Caco-2 (cell line): ENCODE data around the gene TTC7B. TPM values are rescaled to one million over a fixed set of nuclear protein-coding genes. Genes with fewer than 3 reads are reported as not detected.

ENCODE experiments used
- BruUV-seq: library from RNA; stranded (reverse); fragments of 400-500 nt; replicated peaks from 2 replicates; lab custom pipeline; 2021; lab: Mats Ljungman, UMichigan
- CTCF ChIA-PET: fragments of 300-600 bp; sonication (Branson Sonifier 250); formaldehyde crosslinking; loops from one replicate; lab custom pipeline; 2022; ENCODE audit warnings: antibody characterized with exemption; lab: Charles Lee
- POLR2A ChIA-PET: fragments of 300-600 bp; sonication (Branson Sonifier 250); formaldehyde crosslinking; loops from one replicate; lab custom pipeline; 2022; ENCODE audit warnings: antibody characterized with exemption; lab: Charles Lee
- DNase-seq, 2 experiments: peaks; one replicate each; pipeline versions ENCODE4 v3.0.0 to v3.0.0-alpha.2; 2020 to 2022
- H3K27me3 ChIP-seq: replicated peaks from 2 replicates; pipeline ENCODE4 v1.6.0; 2011; ENCODE audit warnings: low read length; ENCODE audit not compliant: control insufficient read depth, insufficient read depth
- H3K36me3 ChIP-seq: 2 replicates; pipeline ENCODE4 v1.5.1; 2011; ENCODE audit warnings: low read length; ENCODE audit not compliant: control insufficient read depth, insufficient read depth
- H3K4me1 ChIP-seq: fragments of 250-450 bp; sonication (Bioruptor Pico); 2 replicates; pipeline ENCODE4 v1.5.1; 2020; ENCODE audit warnings: mild to moderate bottlenecking
- H3K4me3 ChIP-seq: 2 replicates; pipeline ENCODE4 v1.5.1; 2011; ENCODE audit warnings: low read depth, mild to moderate bottlenecking, control low read depth, low read length
- H3K9me3 ChIP-seq: fragments of 250-450 bp; sonication (Bioruptor Pico); 2 replicates; pipeline ENCODE4 v1.5.1; 2020; ENCODE audit warnings: mild to moderate bottlenecking, moderate library complexity
- H3K27ac Mint-ChIP-seq: one replicate; pipeline ENCODE4 v1.8.0; 2022; ENCODE audit warnings: mixed read lengths; ENCODE audit not compliant: unreplicated experiment
- H3K27me3 Mint-ChIP-seq: one replicate; pipeline ENCODE4 v1.8.0; 2022; ENCODE audit warnings: mixed read lengths; ENCODE audit not compliant: insufficient read depth, unreplicated experiment
- H3K36me3 Mint-ChIP-seq: one replicate; pipeline ENCODE4 v1.8.0; 2022; ENCODE audit warnings: mild to moderate bottlenecking, mixed read lengths; ENCODE audit not compliant: insufficient read depth, unreplicated experiment
- H3K4me1 Mint-ChIP-seq: one replicate; pipeline ENCODE4 v1.8.0; 2022; ENCODE audit warnings: low read depth, mixed read lengths; ENCODE audit not compliant: unreplicated experiment
- H3K4me3 Mint-ChIP-seq: one replicate; pipeline ENCODE4 v1.8.0; 2022; ENCODE audit warnings: mild to moderate bottlenecking, moderate library complexity, mixed read lengths; ENCODE audit not compliant: unreplicated experiment
- H3K9me3 Mint-ChIP-seq: one replicate; pipeline ENCODE4 v1.8.0; 2022; ENCODE audit warnings: mixed read lengths; ENCODE audit not compliant: unreplicated experiment
- intact Hi-C: fragments of 100-400 bp; cut with micrococcal nuclease; formaldehyde crosslinking; loops from one replicate; pipeline ENCODE4 v1.10.0; 2022; ENCODE audit not compliant: unreplicated experiment
- total RNA-seq: library from RNA; stranded (reverse); gene quantifications from 2 replicates; pipeline ENCODE4 v1.2.3, GENCODE V29; 2022
- TF ChIP-seq, protein P1 (sequence below), 2 experiments: fragments of 200-600 bp in 1 of 2; IDR thresholded peaks; 1 replicate in 1 of 2; 2 replicates in 1 of 2; pipeline versions ENCODE4 v1.5.1 to v1.8.0; 2011 to 2022; ENCODE audit warnings: antibody characterized with exemption in 1 of 2, control low read depth in 1 of 2, inconsistent platforms in 1 of 2, low read depth in 1 of 2, low read length in 1 of 2, mild to moderate bottlenecking in 1 of 2, moderate library complexity in 1 of 2; ENCODE audit not compliant: insufficient read depth in 1 of 2, severe bottlenecking in 1 of 2, unreplicated experiment in 1 of 2

Gene TTC7B
- total RNA-seq, 1 experiment from 2014 or later = 28.5 TPM

DNA sequence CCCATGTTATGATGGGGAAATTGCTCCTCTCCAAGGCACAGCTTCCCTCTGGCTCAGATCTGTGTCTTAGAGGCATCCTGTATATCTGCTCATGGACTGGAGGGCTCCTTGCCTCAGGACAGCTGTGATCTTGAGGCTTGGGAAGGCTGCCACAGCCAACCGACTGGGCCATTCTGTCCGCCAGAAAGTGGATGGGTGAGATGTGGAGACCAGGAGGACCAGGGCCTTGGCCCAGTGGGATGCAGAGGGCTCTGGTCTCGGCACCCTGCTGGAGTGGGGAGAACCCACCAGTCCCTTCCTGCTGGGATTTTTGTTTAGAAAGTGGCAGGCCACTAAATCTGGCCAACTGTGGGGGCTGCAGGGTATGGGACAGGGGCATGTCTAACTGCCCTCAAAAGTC is 270.8 kb downstream of the TTC7B start:
- no TSS peak for BruUV-seq
- TF ChIP-seq, protein P1, sequence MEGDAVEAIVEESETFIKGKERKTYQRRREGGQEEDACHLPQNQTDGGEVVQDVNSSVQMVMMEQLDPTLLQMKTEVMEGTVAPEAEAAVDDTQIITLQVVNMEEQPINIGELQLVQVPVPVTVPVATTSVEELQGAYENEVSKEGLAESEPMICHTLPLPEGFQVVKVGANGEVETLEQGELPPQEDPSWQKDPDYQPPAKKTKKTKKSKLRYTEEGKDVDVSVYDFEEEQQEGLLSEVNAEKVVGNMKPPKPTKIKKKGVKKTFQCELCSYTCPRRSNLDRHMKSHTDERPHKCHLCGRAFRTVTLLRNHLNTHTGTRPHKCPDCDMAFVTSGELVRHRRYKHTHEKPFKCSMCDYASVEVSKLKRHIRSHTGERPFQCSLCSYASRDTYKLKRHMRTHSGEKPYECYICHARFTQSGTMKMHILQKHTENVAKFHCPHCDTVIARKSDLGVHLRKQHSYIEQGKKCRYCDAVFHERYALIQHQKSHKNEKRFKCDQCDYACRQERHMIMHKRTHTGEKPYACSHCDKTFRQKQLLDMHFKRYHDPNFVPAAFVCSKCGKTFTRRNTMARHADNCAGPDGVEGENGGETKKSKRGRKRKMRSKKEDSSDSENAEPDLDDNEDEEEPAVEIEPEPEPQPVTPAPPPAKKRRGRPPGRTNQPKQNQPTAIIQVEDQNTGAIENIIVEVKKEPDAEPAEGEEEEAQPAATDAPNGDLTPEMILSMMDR (IDR thresholded peaks at IDR 0.05; ENCODE audit: insufficient read depth in 1 of 2, low read depth in 1 of 2, low read length in 1 of 2, severe bottlenecking in 1 of 2, unreplicated experiment in 1 of 2) = no peak
- Mint-ChIP-seq H3K4me1 (peaks cover 5% of the 10 kb centered on the region), H3K27me3 (no peaks in the 10 kb centered on the region), H3K9me3 (no peaks in the 10 kb centered on the region), H3K4me3 (no peak overlapping the region), H3K36me3 (no peaks in the 10 kb centered on the region), H3K27ac (no peak overlapping the region)
- Histone ChIP-seq H3K36me3 (no peaks in the 10 kb centered on the region), H3K27me3 (no peaks in the 10 kb centered on the region), H3K4me1 (peaks cover 12% of the 10 kb centered on the region), H3K9me3 (no peaks in the 10 kb centered on the region), H3K4me3 (no peak overlapping the region)
- DNase-seq = no peak
- ChIA-PET POLR2A (interaction anchor here (0.5 kb wide), 1 partner anchor 134 kb away, joined by 5 read pairs; no protein-coding TSS in a partner anchor), CTCF (no interaction called here)
- intact Hi-C loops = no loop called here

DNA sequence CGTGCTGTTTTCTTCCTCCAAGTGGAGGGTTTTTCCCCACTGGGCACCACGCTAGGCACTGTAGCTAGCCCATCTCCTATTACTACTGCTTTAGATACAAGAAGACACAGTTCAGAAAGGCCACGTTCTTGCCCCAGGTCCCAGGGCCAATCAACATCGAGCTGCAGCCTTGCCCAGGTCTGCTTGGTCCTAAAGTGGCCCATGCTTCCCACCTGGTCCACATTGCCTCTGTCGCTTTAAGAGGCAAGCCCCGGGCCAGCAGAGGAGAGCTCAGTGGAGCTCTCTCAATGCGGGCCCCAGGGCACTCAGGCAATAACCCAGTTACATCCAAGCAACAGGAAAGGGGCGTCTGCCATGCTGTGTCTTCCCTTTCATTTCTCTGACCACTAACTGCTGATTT is 271.3 kb downstream of the TTC7B start:
- BruUV-seq = no TSS peak
- no peaks in the 10 kb centered on the region for H3K9me3 Mint-ChIP-seq
- Histone ChIP-seq H3K4me3 (no peak overlapping the region), H3K4me1 (peaks cover 8% of the 10 kb centered on the region), H3K36me3 (no peaks in the 10 kb centered on the region), H3K27me3 (no peaks in the 10 kb centered on the region), H3K9me3 (no peaks in the 10 kb centered on the region)
- H3K4me3 Mint-ChIP-seq = no peak overlapping the region
- no peaks in the 10 kb centered on the region for H3K36me3 Mint-ChIP-seq
- intact Hi-C loops = no loop called here
- no peak overlapping the region for H3K27ac Mint-ChIP-seq
- H3K4me1 Mint-ChIP-seq = peaks cover under 1% of the 10 kb centered on the region
- TF ChIP-seq, protein P1 (IDR thresholded peaks at IDR 0.05; ENCODE audit: insufficient read depth in 1 of 2, low read depth in 1 of 2, low read length in 1 of 2, severe bottlenecking in 1 of 2, unreplicated experiment in 1 of 2) = no peak
- DNase-seq = no peak
- ChIA-PET POLR2A (interaction anchor here (0.5 kb wide), 1 partner anchor 133 kb away, joined by 5 read pairs; no protein-coding TSS in a partner anchor), CTCF (no interaction called here)
- H3K27me3 Mint-ChIP-seq = no peaks in the 10 kb centered on the region

DNA sequence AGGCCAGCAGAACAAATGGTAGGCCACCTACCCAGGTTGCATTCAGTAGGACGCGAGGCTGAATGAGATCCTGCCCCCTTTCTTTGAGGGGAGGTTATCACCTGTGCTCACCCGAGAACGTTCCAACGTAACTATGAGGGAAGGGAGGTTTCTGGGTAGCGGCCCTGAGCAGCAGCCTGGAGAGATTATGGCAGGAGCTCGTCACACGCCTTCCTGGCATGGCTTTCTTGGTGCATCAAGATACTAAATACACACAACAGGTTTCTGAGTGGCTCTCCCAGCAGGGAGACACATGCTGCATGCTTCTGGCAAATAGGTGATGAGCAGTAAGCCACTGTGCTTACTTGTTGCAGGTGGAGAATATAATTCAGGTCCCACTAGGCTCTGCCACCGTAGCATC is 271.7 kb downstream of the TTC7B start:
- DNase-seq = no peak
- POLR2A ChIA-PET = no interaction called here
- no peaks in the 10 kb centered on the region for H3K4me1 Mint-ChIP-seq
- no peak overlapping the region for H3K4me3 ChIP-seq
- peaks cover 4% of the 10 kb centered on the region; the same call in 1 of the 2 replicates for H3K4me1 ChIP-seq
- no peaks in the 10 kb centered on the region for H3K27me3 Mint-ChIP-seq
- no peaks in the 10 kb centered on the region for H3K9me3 Mint-ChIP-seq
- H3K4me3 Mint-ChIP-seq = no peak overlapping the region
- H3K27ac Mint-ChIP-seq = no peak overlapping the region
- H3K27me3 ChIP-seq = no peaks in the 10 kb centered on the region
- TF ChIP-seq, protein P1 (IDR thresholded peaks at IDR 0.05; ENCODE audit: insufficient read depth in 1 of 2, low read depth in 1 of 2, low read length in 1 of 2, severe bottlenecking in 1 of 2, unreplicated experiment in 1 of 2) = no peak
- no peaks in the 10 kb centered on the region for H3K36me3 Mint-ChIP-seq
- CTCF ChIA-PET = no interaction called here
- BruUV-seq = no TSS peak
- H3K36me3 ChIP-seq = no peaks in the 10 kb centered on the region
- H3K9me3 ChIP-seq = no peaks in the 10 kb centered on the region
- intact Hi-C loops = no loop called here
